HG03097 (cell line): ENCODE results near the gene C19orf47.

Source experiments
- ATAC-seq: cut with Tn5 transposase; IDR thresholded peaks from one replicate; pipeline ENCODE4 v1.9.1; 2021; ENCODE audit not compliant: unreplicated experiment, low FRiP score

C19orf47 gene

DNA sequence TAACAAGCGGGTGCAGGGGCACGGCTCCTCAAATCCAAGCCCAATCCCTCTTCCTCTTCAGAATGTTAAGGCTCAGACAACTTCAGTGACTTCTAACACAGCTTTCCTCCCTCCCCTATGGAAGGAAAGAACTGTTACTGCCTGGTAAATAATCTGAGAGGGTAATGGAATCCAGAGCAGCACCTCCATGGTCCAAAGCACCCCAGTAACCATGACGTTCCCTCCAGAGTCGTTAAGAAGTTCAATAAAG is 64.0 kb downstream of the C19orf47 start:
- ATAC-seq: no peak

DNA sequence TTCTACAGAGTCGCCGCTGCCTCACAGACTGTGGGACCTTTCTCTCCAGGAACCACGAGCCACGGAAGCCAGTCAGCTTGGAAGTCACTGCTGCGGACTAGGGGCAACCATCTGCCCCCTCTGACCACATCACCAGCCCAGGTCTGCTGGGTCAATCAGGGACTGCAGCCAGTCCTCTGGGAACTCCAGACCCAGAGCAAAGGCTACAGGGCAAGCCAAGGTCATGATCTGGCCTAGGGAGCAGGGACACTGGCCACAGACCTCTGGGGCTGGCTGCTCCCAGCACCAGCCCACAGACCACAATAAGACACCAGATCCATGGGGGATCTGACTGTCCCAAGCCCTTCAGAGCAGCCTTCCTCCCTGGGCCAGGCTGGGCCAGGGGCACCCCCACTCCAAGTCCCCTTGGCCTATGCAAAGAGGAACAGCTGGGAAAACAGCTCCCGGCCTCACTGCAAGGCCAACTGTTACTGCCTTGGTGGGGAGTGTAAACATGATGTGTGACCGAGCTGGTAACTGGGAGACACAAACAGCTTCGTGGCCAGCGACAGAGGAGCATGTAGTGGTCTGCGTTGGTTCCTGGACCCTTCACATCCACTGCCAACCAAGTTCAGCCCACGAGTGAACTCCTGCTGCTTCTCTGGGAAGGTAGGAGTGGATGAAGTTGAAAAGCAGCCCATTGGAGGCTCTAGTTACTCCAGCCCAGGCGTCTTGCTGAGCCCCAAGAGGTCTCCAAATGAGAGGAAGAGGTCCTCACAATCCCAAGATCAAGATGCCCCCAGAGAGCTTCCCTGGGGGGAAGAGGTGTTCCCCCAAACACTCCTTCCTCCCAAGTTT is 64.6 kb downstream of the C19orf47 start:
- no peak for ATAC-seq

DNA sequence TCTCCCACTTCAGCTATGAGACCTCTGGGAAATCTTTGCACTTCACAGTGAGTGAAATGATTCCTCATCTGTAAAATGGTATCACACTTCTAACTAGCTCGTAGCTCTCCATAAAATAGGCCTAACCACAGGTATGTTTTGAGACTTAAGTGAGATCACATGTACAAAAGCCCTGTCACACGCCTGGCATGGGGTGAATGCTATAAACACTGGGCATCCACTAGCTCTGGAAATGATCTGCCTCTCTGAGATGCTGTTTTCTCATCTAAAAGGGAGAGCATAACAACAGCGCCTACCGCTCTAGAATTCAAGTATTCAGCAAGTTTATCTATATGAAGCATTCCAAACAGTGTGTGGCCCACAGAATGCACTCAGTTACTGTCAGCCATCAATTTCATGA is 65.3 kb downstream of the C19orf47 start:
- ATAC-seq: no peak

DNA sequence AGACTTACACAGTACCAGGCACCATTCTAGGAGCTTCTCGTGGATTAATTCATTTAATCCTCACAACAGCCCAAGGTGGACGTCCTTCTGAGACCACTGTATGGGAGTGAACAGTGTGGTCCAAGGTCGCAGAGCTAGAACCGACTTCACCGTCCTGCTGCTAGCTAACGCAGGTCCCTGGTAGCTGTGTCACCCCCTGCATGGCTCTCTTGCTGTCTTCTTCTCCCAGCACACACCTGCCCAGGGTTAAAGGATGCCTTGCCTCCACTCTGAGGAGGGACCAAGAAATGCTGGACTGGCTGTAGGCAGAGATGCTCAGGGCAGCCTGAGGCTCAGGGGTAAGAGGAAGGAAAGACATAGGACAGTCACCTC is 66.0 kb downstream of the C19orf47 start:
- no peak for ATAC-seq

DNA sequence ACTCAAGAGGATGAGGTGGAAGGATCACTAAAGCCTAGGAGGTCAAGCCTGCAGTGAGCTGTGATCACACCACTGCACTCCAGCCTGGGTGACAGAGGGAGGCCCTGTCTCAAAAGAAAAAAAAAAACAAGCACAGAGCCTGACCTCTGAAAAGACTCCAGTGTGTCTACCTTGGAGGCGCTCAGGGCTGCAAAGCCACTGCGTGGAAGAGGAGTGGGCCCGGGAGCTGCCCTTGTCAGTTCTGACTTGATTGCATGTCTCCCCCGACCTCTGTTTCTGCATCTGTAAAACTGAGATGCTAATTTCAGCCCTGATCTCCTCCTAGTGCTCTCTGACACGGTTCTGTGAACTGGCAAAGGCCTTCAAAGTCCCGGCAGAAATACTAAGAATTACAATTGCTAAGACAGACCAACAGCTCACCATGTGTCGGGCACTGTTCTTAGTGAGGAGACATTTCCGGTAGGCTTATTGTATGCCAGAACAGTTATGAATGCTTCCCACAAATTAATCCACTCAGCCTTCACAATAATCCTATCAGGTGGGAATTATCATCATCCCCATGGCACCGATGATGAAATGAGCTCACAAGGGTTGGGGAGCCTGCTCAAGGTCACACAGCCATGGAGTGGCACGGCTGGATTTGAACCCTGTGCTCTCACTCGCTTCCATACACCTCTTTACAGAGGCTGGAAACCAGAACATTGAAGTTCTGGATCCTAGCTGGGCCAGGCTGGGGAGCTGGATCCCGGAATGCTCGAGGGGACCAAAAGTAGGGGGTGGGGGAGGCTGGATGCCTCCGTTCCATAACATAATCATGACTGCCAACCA is 66.6 kb downstream of the C19orf47 start:
- ATAC-seq: no peak

DNA sequence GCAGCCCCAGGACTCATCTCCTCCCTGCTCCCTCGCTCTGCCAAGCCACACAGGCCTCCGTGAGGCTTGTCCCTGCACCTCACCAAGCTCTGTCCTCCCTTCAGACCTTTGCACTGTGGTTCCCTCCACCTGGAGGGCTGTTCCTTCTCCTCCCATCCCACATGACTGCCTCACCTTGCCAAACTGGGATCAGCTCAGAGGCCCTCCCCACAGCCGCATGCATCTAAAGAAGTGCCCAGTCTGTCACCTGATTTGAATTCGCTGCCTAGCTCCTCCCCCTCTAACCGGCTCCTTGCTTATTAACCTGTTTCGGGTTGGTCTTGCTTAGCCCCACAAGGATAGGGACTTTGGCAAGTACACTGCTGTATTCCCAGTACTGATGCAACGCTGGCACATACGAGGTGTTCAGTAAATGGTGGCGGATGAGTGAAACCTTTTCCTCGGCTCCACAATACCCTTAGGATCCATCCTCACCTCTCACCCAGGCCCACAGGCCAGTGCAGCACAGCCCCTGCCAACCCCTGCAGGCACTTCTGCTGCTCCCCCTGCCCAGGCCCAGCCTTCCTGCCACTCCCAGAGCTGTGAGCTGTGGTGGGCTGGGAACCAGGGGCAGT is 67.5 kb downstream of the C19orf47 start:
- ATAC-seq: no peak

DNA sequence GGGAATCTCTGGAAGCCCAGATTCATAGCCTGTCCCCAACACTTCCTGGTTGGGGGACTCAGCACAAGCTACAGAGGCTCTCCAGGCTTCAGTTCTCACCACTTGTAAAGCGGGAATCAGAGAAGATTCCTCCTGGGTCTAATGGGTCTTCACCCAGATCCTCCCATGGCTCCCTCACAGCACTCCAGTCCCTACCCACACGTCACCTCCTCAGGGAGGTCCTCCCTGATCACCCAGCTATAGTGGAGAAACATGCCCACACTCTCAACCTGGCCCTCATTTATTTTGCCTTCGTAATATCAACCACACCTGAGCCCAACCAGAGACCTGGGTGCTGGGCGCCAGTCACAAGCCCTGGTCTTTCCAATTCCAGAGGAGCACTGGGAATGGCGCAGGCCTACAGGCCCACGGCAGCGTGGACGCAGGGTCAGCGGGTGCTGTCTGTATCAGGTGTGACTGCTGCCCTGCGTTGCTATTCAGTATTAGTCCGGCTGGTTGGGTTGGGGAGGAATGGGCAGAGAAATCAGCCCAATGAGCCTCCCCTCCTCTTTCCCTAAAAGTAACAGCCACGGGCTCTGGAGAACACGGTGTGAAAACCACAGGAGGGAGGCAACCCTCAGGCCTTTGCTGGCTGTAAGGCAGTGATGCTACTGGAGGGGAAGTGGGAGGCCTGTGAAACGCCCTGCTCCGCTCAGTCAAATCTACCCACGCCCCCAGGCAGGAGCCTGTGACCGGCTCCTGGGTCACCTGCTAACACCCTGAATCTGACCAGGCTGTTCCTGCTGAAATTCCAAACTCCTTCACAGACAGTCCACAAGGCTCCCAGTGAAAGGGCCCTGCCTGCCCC is 68.2 kb downstream of the C19orf47 start:
- no peak for ATAC-seq

DNA sequence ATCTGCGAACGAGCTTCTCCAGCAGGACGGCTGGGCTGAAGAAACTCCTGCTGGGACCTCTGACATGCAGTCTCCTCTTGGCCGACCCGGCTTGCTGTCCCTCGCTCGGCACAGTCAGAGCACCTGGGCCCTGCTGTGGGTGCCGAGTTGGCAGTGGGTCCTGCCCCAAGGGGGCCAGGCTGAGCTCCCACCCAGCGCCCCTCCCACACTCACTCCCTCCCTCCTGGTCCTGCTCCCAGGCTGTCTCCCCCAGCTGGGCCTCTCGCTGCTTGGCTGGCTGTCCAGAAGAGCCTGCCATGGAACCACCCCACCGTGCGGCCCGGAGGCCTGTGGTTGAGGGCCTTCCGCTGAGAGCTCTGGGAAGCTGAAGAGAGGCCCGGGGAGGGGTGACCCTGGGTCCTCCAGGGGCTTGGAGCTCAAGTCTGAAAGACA is 69.1 kb downstream of the C19orf47 start:
- ATAC-seq: no peak

DNA sequence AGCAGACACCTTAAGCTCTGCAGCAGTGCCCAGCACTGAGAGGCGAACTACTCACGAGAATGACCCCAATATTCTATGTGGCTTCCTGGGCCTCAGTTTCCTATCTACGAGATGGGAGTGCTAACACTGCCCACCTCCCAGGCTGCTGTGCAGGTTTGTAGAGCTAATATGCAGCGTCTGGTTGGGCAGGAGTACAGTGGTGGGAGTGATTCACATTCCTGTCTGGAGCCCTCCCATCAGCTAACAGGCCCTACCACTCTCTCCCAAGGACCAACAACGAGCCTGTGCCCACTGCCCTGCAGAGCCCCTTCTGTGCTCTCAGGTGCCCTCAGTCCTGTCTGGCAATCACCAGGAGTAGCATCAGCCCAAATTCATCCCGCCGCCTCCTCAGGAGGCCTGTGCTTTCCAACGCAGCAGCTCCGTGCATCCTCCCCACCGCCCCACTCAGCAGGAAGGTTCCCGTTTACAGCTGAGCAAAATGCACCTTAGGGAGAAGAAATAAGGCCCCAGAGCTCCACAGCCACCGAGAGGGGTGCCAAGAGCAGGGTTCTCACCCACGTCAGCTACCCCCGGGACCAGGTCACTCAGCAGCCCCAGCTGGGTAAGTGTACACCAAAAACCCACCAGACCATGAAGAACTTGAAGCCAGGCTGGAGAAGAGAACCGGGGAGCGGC is 69.7 kb downstream of the C19orf47 start:
- ATAC-seq: no peak

DNA sequence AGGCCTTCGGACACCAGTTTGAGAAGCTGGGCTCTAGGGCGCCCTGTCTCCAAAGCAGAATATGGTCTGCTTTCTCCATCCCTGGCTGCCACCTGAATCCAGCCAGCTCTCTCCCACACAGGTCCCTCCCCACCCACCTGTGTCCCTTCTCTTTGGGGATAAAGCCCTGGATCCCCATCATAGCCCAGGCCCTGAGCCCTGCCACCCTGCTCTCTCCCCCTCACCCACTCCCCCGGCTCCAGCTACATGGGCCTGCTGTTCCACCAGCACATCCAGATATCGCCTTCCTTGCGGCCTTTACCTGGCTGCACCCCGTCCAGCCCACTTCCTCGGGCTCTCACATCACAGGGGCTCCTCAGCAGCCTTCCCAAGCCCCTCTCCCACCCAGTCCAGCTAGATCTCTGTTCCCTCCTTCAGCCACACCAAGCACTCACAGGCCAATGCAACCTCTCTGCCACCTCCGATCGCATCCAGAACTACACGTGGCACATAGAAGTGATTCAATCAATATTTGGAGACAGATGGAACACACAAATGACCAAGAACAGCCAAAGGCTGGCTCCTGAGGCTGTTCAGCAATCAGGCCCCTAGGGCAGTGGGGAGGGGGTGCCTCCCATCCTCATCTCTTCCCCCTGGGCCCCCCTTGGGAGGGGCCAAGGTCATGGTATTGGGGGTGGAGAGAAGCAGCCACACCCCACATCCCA is 70.7 kb downstream of the C19orf47 start:
- ATAC-seq: no peak

DNA sequence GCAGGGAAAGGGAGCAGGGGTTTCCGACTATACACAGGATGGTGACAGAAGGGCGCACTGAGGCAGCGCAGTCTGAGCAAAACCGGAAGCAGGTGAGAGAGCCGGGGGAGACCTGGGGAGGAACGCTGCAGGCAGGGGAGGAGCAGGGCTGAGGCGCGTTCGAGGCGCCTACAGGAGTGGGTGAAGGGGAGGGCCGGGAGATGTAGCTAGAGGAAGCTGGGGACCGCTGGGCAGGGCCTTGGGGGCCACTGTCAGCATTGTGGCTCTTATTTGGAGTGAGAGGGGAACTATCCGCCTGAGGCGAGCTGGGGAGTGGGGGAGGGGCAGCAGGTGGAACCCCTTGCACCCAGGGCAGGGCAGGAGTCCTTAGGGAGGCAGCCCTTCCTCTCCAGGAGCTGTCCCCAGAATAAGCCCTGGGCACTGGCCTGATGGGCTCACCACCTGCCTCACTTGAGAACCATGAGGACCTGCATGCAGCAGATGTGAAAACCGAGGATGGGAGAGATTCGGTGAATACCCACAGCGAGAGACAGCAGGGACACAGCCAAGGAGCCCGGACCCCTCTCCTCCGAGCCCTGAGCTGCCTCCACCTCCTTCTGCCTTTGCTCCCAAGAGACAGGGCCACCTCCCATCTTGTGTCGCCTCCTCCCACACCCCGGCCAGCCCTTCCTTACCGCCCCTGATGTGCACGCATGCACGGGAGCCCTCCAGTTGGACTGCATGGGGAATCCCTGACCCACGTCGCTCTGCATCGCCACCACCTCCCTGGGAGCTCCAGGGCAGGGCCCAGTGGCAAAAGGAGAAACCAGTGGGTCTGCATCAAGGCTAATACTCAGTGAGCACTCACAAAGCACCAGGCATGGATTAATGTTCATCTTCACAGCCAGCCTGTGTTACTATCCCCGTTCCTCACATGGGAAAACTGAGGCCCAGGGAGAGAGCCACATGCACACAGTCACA is 73.3 kb downstream of the C19orf47 start:
- no peak for ATAC-seq

DNA sequence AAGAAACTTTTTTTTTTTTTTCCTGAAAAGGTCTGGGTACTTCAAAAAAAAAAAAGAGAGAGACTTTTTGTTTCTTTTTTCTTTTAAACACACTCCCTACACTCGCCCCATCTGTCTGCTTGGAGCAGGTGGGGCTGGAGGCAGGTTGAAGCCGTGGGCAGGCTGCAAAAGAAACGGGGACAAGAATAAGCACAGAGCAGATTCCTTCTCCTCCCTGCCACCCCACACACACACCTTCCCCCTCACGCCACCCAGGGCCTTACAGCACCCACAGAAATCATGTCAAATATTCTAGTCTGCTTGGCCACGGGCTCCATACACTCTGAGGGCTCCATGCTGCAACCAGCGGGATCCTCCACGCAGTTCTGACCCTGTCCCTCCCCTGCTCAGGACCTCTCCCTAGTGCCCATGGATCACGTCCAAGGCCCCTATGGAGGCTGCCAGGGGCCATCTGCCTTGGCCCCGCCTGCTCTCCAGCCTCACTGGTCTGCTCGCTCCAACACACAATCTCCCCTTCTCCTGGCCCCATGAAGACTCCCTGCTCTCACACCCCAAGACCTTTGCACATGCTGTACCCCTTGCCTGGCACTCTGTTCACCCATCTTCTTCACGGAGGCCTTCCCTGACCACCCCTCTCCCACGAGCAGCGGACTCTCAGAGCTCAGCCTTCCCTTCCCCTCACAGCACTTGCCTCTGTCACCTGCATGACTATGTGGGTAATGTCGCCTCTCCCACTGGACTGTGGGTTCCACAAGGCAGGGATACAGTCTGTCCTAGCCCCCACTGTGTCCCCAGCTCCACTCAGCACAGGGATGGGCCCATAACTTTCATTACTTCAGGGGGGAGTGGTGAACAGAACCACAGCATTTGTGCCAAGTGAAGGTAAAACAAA is 74.5 kb downstream of the C19orf47 start:
- ATAC-seq: no peak

DNA sequence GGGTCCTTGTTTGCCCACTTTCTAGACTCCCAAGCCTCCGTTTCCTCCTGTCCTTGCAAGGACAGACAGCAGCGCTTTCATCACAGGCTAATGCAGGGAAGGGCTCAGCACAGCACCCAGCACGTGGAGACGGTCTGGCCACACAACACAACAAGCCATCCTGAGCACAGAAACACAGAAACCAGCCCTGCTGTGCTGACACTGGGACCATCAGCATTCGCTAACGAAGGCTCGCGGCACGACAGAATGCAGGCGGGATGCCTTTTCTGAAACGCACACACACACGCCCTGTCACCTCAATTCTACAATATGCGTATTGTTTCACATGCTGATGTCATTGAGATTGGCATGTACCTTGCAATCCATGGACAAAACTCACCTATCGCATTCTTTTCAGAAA is 75.9 kb downstream of the C19orf47 start:
- no peak for ATAC-seq

DNA sequence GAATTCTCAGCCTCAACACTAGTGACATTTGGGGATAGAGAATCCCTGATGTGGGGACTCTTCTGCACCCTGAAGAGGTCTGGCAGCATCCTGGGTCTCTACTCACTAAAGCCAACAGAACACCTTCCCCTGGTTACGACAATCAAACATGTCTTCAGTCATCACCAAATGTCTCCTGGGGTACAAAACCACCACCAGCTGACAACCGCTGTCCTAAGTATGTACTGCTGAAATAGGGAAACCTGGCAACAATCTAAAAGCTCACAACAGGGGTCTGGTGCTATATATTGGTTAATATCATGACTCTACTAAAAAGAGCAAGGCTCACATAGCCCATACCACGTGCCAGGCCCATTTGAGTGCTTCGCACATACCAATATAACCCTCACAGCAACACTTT is 76.5 kb downstream of the C19orf47 start:
- no peak for ATAC-seq

DNA sequence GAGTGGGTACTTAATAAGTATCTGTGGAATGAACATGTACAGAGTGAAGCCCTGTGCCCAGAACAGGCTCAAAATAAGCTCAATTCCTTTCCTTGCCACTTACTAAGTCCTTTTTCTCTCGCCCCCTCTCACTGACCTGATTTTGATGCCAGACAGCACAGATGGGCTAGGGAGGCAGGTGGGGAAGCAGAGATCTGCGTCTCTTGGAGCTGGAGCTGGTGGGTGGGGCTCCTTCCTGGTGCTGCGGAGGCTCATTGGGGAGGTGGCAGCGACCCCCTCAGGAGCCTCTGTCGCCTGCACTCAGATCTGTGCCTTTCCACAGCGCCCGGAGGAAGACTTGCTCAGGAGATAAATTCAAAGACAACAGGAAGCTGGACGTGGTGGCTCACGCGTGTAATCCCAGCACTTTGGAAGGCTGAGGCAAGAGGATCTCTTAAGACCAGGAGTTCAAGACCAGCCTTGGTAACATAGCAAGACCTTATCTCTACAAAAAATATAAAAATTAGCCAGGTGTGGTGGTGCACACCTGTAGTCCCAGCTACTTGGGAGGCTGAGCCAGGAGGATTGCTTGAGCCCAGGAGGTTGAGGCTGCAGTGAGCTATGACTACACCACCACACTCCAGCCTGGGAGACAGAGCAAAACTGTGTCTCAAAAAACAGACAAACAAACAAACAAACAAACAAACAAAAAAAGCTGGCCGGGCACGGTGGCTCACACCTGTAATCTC is 77.7 kb downstream of the C19orf47 start:
- no peak for ATAC-seq
